Activated T-helper 1 cell treated with anti-CD3 and anti-CD28 coated beads, Interleukin-12 subunit alpha, Interleukin-12 subunit beta, Interleukin-2, Interleukin-4 antibody, amounts not matched to agents 30 ng/mL and 10 ng/mL and 1 ng/mL, durations not matched to agents 14 hours and 24 hours and 36 hours (primary cell): ENCODE data around the gene STT3A. TPM values are rescaled to one million over a fixed set of nuclear protein-coding genes. Genes with fewer than 3 reads are reported as not detected.

Experiments used
- DNase-seq: peaks from one replicate; pipeline ENCODE4 v3.0.0; 2021; ENCODE audit warnings: low spot score
- H3K27ac Mint-ChIP-seq: one replicate; pipeline ENCODE4 v1.8.0; 2021; ENCODE audit warnings: mild to moderate bottlenecking, mixed read lengths
- H3K27me3 Mint-ChIP-seq: one replicate; pipeline ENCODE4 v1.8.0; 2022; ENCODE audit warnings: mild to moderate bottlenecking, moderate library complexity, mixed read lengths; ENCODE audit not compliant: insufficient read depth
- H3K36me3 Mint-ChIP-seq: one replicate; pipeline ENCODE4 v1.8.0; 2021; ENCODE audit warnings: low read depth, mixed read lengths
- H3K4me1 Mint-ChIP-seq: one replicate; pipeline ENCODE4 v1.8.0; 2021; ENCODE audit warnings: low read depth, mixed read lengths
- H3K4me3 Mint-ChIP-seq: one replicate; pipeline ENCODE4 v1.8.0; 2021; ENCODE audit warnings: mild to moderate bottlenecking, moderate library complexity, mixed read lengths
- H3K9me3 Mint-ChIP-seq: one replicate; pipeline ENCODE4 v1.8.0; 2021; ENCODE audit warnings: mixed read lengths
- intact Hi-C: fragments of 100-400 bp; cut with micrococcal nuclease; formaldehyde crosslinking; loops from one replicate; pipeline ENCODE4 v1.15.1; 2024
- total RNA-seq: library from RNA; stranded (reverse); gene quantifications from 2 replicates; pipeline ENCODE4 v1.2.3, GENCODE V29; 2022

Gene STT3A
- 164 and 171 TPM in 2 replicates for total RNA-seq

- Mint-ChIP-seq H3K4me1 (peaks cover 50% of the 10 kb centered on the region), H3K27ac (peak within 1 kb of the TSS; percentile 94), H3K27me3 (no peaks in the 10 kb centered on the region), H3K36me3 (peaks cover 16% of the 10 kb centered on the region), H3K4me3 (peak within 1 kb of the TSS; percentile 98), H3K9me3 (no peaks in the 10 kb centered on the region)
- peak; percentile 98 for DNase-seq
- intact Hi-C loops: loop anchor here (1.0 to 5.0 kb wide), 9 partner anchors 9 to 677 kb away; partner anchors contain the start of genes CCDC15, CHEK1, EI24 and FOXRED1
These were observed at the start of gene STT3A for GRCh38 chr11:125592305-125593113. STT3A (plus strand) TSS chr11:125592852; CDS start chr11:125595916, 3,064 bp downstream.

GRCh38 chr11:125550780-125551179 is 41.9 kb upstream of the STT3A start:
- no peaks in the 10 kb centered on the region for H3K36me3 Mint-ChIP-seq
- no peak overlapping the region for H3K27ac Mint-ChIP-seq
- H3K27me3 Mint-ChIP-seq: peaks cover 5% of the 10 kb centered on the region
- intact Hi-C loops: no loop called here
- no peaks in the 10 kb centered on the region for H3K4me1 Mint-ChIP-seq
- no peak for DNase-seq
- no peak overlapping the region for H3K4me3 Mint-ChIP-seq
- peaks cover 49% of the 10 kb centered on the region for H3K9me3 Mint-ChIP-seq

- intact Hi-C loops: no loop called here
- no peak overlapping the region for H3K27ac Mint-ChIP-seq
- no peaks in the 10 kb centered on the region for H3K36me3 Mint-ChIP-seq
- DNase-seq: no peak
- H3K9me3 Mint-ChIP-seq: peaks cover 54% of the 10 kb centered on the region
- peaks cover 3% of the 10 kb centered on the region for H3K27me3 Mint-ChIP-seq
- H3K4me1 Mint-ChIP-seq: no peaks in the 10 kb centered on the region
- no peak overlapping the region for H3K4me3 Mint-ChIP-seq
These were observed 40.8 kb upstream of the STT3A start for GRCh38 chr11:125551835-125552342.

GRCh38 chr11:125552927-125553326 is 39.7 kb upstream of the STT3A start:
- Mint-ChIP-seq H3K9me3 (peaks cover 50% of the 10 kb centered on the region), H3K27ac (no peak overlapping the region), H3K4me3 (no peak overlapping the region), H3K27me3 (peaks cover 2% of the 10 kb centered on the region), H3K36me3 (no peaks in the 10 kb centered on the region), H3K4me1 (no peaks in the 10 kb centered on the region)
- DNase-seq: no peak
- intact Hi-C loops: no loop called here

GRCh38 chr11:125553357-125553756 is 39.3 kb upstream of the STT3A start:
- H3K36me3 Mint-ChIP-seq: no peaks in the 10 kb centered on the region
- H3K4me1 Mint-ChIP-seq: no peaks in the 10 kb centered on the region
- DNase-seq: no peak
- H3K27ac Mint-ChIP-seq: no peak overlapping the region
- H3K9me3 Mint-ChIP-seq: peaks cover 50% of the 10 kb centered on the region
- intact Hi-C loops: no loop called here
- no peak overlapping the region for H3K4me3 Mint-ChIP-seq
- H3K27me3 Mint-ChIP-seq: peaks cover 4% of the 10 kb centered on the region

GRCh38 chr11:125554038-125554437 is 38.6 kb upstream of the STT3A start:
- Mint-ChIP-seq H3K36me3 (no peaks in the 10 kb centered on the region), H3K27me3 (peaks cover 2% of the 10 kb centered on the region), H3K27ac (no peak overlapping the region), H3K4me3 (no peak overlapping the region), H3K9me3 (peaks cover 50% of the 10 kb centered on the region), H3K4me1 (no peaks in the 10 kb centered on the region)
- DNase-seq: no peak
- intact Hi-C loops: no loop called here

GRCh38 chr11:125559888-125560287 is 32.8 kb upstream of the STT3A start:
- H3K4me1 Mint-ChIP-seq: no peaks in the 10 kb centered on the region
- H3K36me3 Mint-ChIP-seq: no peaks in the 10 kb centered on the region
- no peak for DNase-seq
- H3K27me3 Mint-ChIP-seq: peaks cover 2% of the 10 kb centered on the region
- H3K9me3 Mint-ChIP-seq: peaks cover 15% of the 10 kb centered on the region
- no peak overlapping the region for H3K4me3 Mint-ChIP-seq
- intact Hi-C loops: loop anchor here (10.0 kb wide), 1 partner anchor 885 kb away; the partner anchor contains the start of genes SIAE and SPA17
- no peak overlapping the region for H3K27ac Mint-ChIP-seq

- no peak for DNase-seq
- no peaks in the 10 kb centered on the region for H3K9me3 Mint-ChIP-seq
- intact Hi-C loops: loop anchor here (10.0 kb wide), 1 partner anchor 887 kb away; the partner anchor contains the start of genes SIAE and SPA17
- no peak overlapping the region for H3K4me3 Mint-ChIP-seq
- H3K36me3 Mint-ChIP-seq: no peaks in the 10 kb centered on the region
- no peak overlapping the region for H3K27ac Mint-ChIP-seq
- H3K4me1 Mint-ChIP-seq: no peaks in the 10 kb centered on the region
- H3K27me3 Mint-ChIP-seq: peaks cover 2% of the 10 kb centered on the region
These were observed 30.7 kb upstream of the STT3A start for GRCh38 chr11:125561924-125562323.

- intact Hi-C loops: loop anchor here (10.0 kb wide), 1 partner anchor 888 kb away; the partner anchor contains the start of genes SIAE and SPA17
- no peak for DNase-seq
- Mint-ChIP-seq H3K4me3 (no peak overlapping the region), H3K27me3 (peaks cover 2% of the 10 kb centered on the region), H3K27ac (no peak overlapping the region), H3K4me1 (no peaks in the 10 kb centered on the region), H3K9me3 (no peaks in the 10 kb centered on the region), H3K36me3 (no peaks in the 10 kb centered on the region)
These were observed 30.2 kb upstream of the STT3A start for GRCh38 chr11:125562430-125562829.

- Mint-ChIP-seq H3K27ac (no peak overlapping the region), H3K36me3 (no peaks in the 10 kb centered on the region), H3K27me3 (no peaks in the 10 kb centered on the region), H3K9me3 (no peaks in the 10 kb centered on the region), H3K4me3 (no peak overlapping the region), H3K4me1 (no peaks in the 10 kb centered on the region)
- intact Hi-C loops: loop anchor here (10.0 kb wide), 1 partner anchor 890 kb away; the partner anchor contains the start of genes SIAE and SPA17
- DNase-seq: no peak
These were observed 28.3 kb upstream of the STT3A start for GRCh38 chr11:125564357-125564756.

GRCh38 chr11:125566235-125566634 is 26.4 kb upstream of the STT3A start:
- peaks cover 6% of the 10 kb centered on the region for H3K36me3 Mint-ChIP-seq
- H3K27me3 Mint-ChIP-seq: no peaks in the 10 kb centered on the region
- no peak overlapping the region for H3K4me3 Mint-ChIP-seq
- intact Hi-C loops: loop anchor here (5.0 to 10.0 kb wide), 2 partner anchors 74 to 891 kb away; partner anchors contain the start of genes SIAE and SPA17
- no peak for DNase-seq
- peaks cover 14% of the 10 kb centered on the region for H3K4me1 Mint-ChIP-seq
- no peak overlapping the region for H3K27ac Mint-ChIP-seq
- H3K9me3 Mint-ChIP-seq: no peaks in the 10 kb centered on the region

- H3K27ac Mint-ChIP-seq: peak within 1 kb of the TSS; percentile 94
- no peaks in the 10 kb centered on the region for H3K9me3 Mint-ChIP-seq
- intact Hi-C loops: loop anchor here (1.0 to 10.0 kb wide), 8 partner anchors 23 to 894 kb away; partner anchors contain the start of genes CHEK1, HYLS1, PUS3 and SIAE
- H3K4me1 Mint-ChIP-seq: peaks cover 23% of the 10 kb centered on the region
- peak within 1 kb of the TSS; percentile 95 for H3K4me3 Mint-ChIP-seq
- peak; percentile 88 for DNase-seq
- peaks cover 22% of the 10 kb centered on the region for H3K36me3 Mint-ChIP-seq
- H3K27me3 Mint-ChIP-seq: no peaks in the 10 kb centered on the region
These were observed 23.4 kb upstream of the STT3A start, which contains the start of gene EI24 for GRCh38 chr11:125568970-125569914. EI24 (plus strand) TSS chr11:125569477; CDS start chr11:125572528, 3,051 bp downstream.
